GM12878 (cell line): ENCODE results near the gene ADAMTS13. TPM values are rescaled to one million over a fixed set of nuclear protein-coding genes. Genes with fewer than 3 reads are reported as not detected.
"Not testable (repeated sequence)": the region's sequence is repeated elsewhere in the genome, so short reads cannot be mapped to it uniquely, and the experiment has no call there.

ENCODE experiments used
- ATAC-seq: fragments of 200-7000 bp; cut with Tn5 transposase; 3 replicates; pipeline ENCODE4 v1.9.1; 2020; ENCODE audit warnings: mild to moderate bottlenecking, moderate library complexity
- BruUV-seq: library from RNA; stranded (reverse); fragments of 400-500 nt; replicated peaks from 2 replicates; lab custom pipeline; 2021; lab: Mats Ljungman, UMichigan
- CTCF ChIA-PET: fragments of 300-600 bp; sonication (Branson Sonifier 250); formaldehyde crosslinking; extraction: SDS; loops from one replicate; lab custom pipeline; 2021; ENCODE audit warnings: inconsistent platforms; lab: Yijun Ruan, JAX
- POLR2A ChIA-PET: fragments of 350-600 bp; formaldehyde crosslinking; extraction: SDS; loops from one replicate; lab custom pipeline; 2021; ENCODE audit warnings: inconsistent platforms; lab: Charles Lee
- RAD21 ChIA-PET: fragments of 300-600 bp; sonication (Branson Sonifier 250); formaldehyde crosslinking; loops from one replicate; lab custom pipeline; 2023; ENCODE audit warnings: antibody characterized with exemption; ENCODE audit not compliant: unreplicated experiment; lab: Charles Lee
- SMC1A ChIA-PET: fragments of 300-600 bp; sonication (Branson Sonifier 250); formaldehyde crosslinking; loops from one replicate; lab custom pipeline; 2023; ENCODE audit not compliant: unreplicated experiment, uncharacterized antibody; lab: Charles Lee
- DNase-seq: peaks from one replicate; pipeline ENCODE4 v3.0.0-alpha.2; 2011; ENCODE audit warnings: low read depth, low spot score
- FAIRE-seq: peaks from 3 replicates; lab custom pipeline; 2011; peaks lifted over from hg19 to GRCh38; lab: Jason Lieb, UNC
- H2AFZ ChIP-seq: 2 replicates; pipeline ENCODE4 v1.6.0; 2011; ENCODE audit warnings: low read depth, low read length, control low read depth; ENCODE audit not compliant: control insufficient read depth
- H3K27ac ChIP-seq: 2 replicates; pipeline ENCODE4 v1.5.1; 2011; ENCODE audit warnings: control low read depth; ENCODE audit not compliant: control insufficient read depth, insufficient read depth
- H3K27me3 ChIP-seq, 2 experiments: replicated peaks in 1 of 2; 2 replicates each; pipeline versions ENCODE4 v1.6.0 to v1.6.1; 2011; ENCODE audit warnings: low read length in 1 of 2; ENCODE audit not compliant: control insufficient read depth in 2 of 2, insufficient read depth in 2 of 2
- H3K36me3 ChIP-seq, 2 experiments: 2 replicates each; pipeline ENCODE4 v1.5.1; 2011; ENCODE audit warnings: low read length in 1 of 2; ENCODE audit not compliant: control insufficient read depth in 2 of 2, insufficient read depth in 2 of 2
- H3K4me1 ChIP-seq: 2 replicates; pipeline ENCODE4 v1.6.1; 2011; ENCODE audit warnings: mild to moderate bottlenecking, low read length, moderate library complexity, mixed read lengths; ENCODE audit not compliant: control insufficient read depth, insufficient read depth
- H3K4me2 ChIP-seq: 2 replicates; pipeline ENCODE4 v1.6.0; 2011; ENCODE audit warnings: control low read depth; ENCODE audit not compliant: control insufficient read depth, insufficient read depth
- H3K4me3 ChIP-seq: fragments of 200-600 bp; sonication (generic); 2 replicates; pipeline ENCODE4 v1.5.1; 2016
- H3K79me2 ChIP-seq: 2 replicates; pipeline ENCODE4 v1.6.0; 2011; ENCODE audit warnings: low read length; ENCODE audit not compliant: control insufficient read depth, insufficient read depth
- H3K9ac ChIP-seq: 2 replicates; pipeline ENCODE4 v1.8.0; 2011; ENCODE audit warnings: low read length, control low read depth, mixed read lengths; ENCODE audit not compliant: control insufficient read depth, insufficient read depth
- H3K9me3 ChIP-seq: replicated peaks from 3 replicates; pipeline ENCODE4 v1.5.1; 2011; ENCODE audit warnings: mild to moderate bottlenecking, low read length; ENCODE audit not compliant: control insufficient read depth, insufficient read depth
- H4K20me1 ChIP-seq: 2 replicates; pipeline ENCODE4 v1.6.0; 2011; ENCODE audit not compliant: control insufficient read depth, insufficient read depth
- DPF2 ChIP-seq: fragments of 450-650 bp; IDR thresholded peaks from 2 replicates; pipeline ENCODE4 v1.6.1; 2017; ENCODE audit warnings: mild to moderate bottlenecking
- ETV6 ChIP-seq, 2 experiments: fragments of 450-650 bp in 1 of 2; IDR thresholded peaks in 1 of 2; conservative IDR thresholded peaks in 1 of 2; 2 replicates each; pipeline ENCODE4 v1.6.1; 2014; ENCODE audit warnings: antibody characterized with exemption in 1 of 2, borderline replicate concordance in 1 of 2, low read depth in 1 of 2, mild to moderate bottlenecking in 1 of 2, moderate library complexity in 1 of 2
- LARP7 ChIP-seq: fragments of 450-650 bp; IDR thresholded peaks from 2 replicates; pipeline ENCODE4 v1.6.1; 2017; ENCODE audit warnings: mild to moderate bottlenecking
- SP1 ChIP-seq: IDR thresholded peaks from one replicate; pipeline ENCODE4 v1.6.1; 2011; ENCODE audit warnings: low read depth, low read length
- SUPT20H ChIP-seq: IDR thresholded peaks from 2 replicates; pipeline ENCODE4 v1.6.1; 2011; ENCODE audit warnings: low read depth, mild to moderate bottlenecking, low read length, moderate library complexity, borderline replicate concordance; ENCODE audit not compliant: control insufficient read depth
- YY1 ChIP-seq: IDR thresholded peaks from 2 replicates; pipeline ENCODE4 v1.6.1; 2011; ENCODE audit warnings: low read depth, mild to moderate bottlenecking, low read length
- ZNF207 ChIP-seq: fragments of 450-650 bp; IDR thresholded peaks from 2 replicates; pipeline ENCODE4 v1.6.1; 2014; ENCODE audit warnings: antibody characterized with exemption, mild to moderate bottlenecking, borderline replicate concordance
- ZNF274 ChIP-seq: IDR thresholded peaks from one replicate; pipeline ENCODE4 v1.8.0; 2011; ENCODE audit not compliant: insufficient read length, insufficient read depth
- WGBS: methylation state at CpG from one replicate; pipeline ENCODE4 v1.1.6; 2016; ENCODE audit warnings: low lambda C conversion rate; ENCODE audit not compliant: insufficient replicate concordance, insufficient coverage; ENCODE audit errors: missing lambda C conversion rate; 5-methylcytosine and 5-hydroxymethylcytosine counted together
- in situ Hi-C: fragments of 300-500 bp; cut with MboI; formaldehyde crosslinking; loops from 9 replicates; pipeline ENCODE4 v1.14.3; 2018; ENCODE audit warnings: mixed read lengths
- intact Hi-C: fragments of 100-400 bp; cut with micrococcal nuclease; formaldehyde crosslinking; loops from one replicate; pipeline ENCODE4 v1.14.2; 2022; ENCODE audit not compliant: unreplicated experiment
- polyA plus RNA-seq, 11 experiments: library from polyadenylated mRNA; depleted of rRNA in 4 of 11; unstranded in 6 of 11; stranded (reverse) in 5 of 11; fragments of >200 nt; fragmentation: Nextera tagmentation in 4 of 11; fragmentation: Illumina TruSeq in 1 of 11; extraction: Ambion mirVana in 4 of 11; extraction: Trizol in 1 of 11; gene quantifications; 1 replicate in 1 of 11; 2 replicates in 10 of 11; pipeline versions ENCODE4 v1.2.1 to v1.2.3, GENCODE V29; 2011 to 2016; ENCODE audit warnings: inconsistent platforms in 2 of 11, missing spikeins in 2 of 11, low read depth in 1 of 11
- total RNA-seq, 4 experiments: library from RNA; depleted of rRNA in 3 of 4; stranded (reverse); fragments of >200 nt in 3 of 4; fragmentation: Illumina TruSeq in 1 of 4; extraction: Trizol in 1 of 4; gene quantifications; 2 replicates each; pipeline versions ENCODE4 v1.2.1 to v1.2.3, GENCODE V29; 2013 to 2021
- TF ChIP-seq, protein P1 (sequence below): fragments of 450-650 bp; IDR thresholded peaks from 2 replicates; pipeline ENCODE4 v1.6.1; 2017; ENCODE audit warnings: low read depth, mild to moderate bottlenecking, moderate library complexity
- TF ChIP-seq, protein P2 (sequence below): fragments of 450-650 bp; formaldehyde crosslinking; IDR thresholded peaks from 2 replicates; pipeline ENCODE4 v1.4.0; 2020; ENCODE audit warnings: mild to moderate bottlenecking, moderate library complexity

Gene ADAMTS13
- total and polyA plus RNA-seq, 10 of the 15 experiments (the other 5 are each of a cell fraction or from before 2014, with no cell fraction given) = 0.08 to 2.4 (median 0.28) TPM

DNA sequence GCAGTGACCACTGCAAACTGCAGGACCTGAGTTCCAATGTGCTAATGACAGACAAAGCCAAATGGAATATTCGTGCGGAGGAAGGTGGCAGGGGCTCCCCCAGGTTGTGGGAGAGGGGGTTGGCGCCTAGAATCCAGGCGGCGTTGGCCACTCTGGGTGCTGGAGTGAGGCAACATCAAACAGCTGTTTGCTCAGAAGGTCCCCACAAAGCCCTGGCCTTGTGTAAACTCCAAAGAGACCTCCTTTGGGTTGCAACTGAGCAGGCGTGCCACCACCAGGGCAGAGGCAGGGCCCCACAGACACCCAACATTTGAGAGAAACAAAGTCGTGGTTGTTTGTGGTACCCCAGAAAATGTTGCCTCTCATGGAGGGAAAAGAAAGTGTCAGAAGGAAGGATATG lies 31.5 kb upstream of the ADAMTS13 start (continued):
- TF ChIP-seq ETV6 (conservative IDR thresholded peaks at IDR 0.05 in 1 of 2, IDR thresholded peaks at IDR 0.05 in 1 of 2; ENCODE audit: borderline replicate concordance in 1 of 2, low read depth in 1 of 2) (no peak), ZNF274 (no peak), YY1 (no peak), ZNF207 (no peak), SP1 (no peak), DPF2 (no peak), SUPT20H (no peak), LARP7 (no peak)
- TF ChIP-seq, protein P1, sequence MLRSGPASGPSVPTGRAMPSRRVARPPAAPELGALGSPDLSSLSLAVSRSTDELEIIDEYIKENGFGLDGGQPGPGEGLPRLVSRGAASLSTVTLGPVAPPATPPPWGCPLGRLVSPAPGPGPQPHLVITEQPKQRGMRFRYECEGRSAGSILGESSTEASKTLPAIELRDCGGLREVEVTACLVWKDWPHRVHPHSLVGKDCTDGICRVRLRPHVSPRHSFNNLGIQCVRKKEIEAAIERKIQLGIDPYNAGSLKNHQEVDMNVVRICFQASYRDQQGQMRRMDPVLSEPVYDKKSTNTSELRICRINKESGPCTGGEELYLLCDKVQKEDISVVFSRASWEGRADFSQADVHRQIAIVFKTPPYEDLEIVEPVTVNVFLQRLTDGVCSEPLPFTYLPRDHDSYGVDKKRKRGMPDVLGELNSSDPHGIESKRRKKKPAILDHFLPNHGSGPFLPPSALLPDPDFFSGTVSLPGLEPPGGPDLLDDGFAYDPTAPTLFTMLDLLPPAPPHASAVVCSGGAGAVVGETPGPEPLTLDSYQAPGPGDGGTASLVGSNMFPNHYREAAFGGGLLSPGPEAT = no peak
- TF ChIP-seq, protein P2, sequence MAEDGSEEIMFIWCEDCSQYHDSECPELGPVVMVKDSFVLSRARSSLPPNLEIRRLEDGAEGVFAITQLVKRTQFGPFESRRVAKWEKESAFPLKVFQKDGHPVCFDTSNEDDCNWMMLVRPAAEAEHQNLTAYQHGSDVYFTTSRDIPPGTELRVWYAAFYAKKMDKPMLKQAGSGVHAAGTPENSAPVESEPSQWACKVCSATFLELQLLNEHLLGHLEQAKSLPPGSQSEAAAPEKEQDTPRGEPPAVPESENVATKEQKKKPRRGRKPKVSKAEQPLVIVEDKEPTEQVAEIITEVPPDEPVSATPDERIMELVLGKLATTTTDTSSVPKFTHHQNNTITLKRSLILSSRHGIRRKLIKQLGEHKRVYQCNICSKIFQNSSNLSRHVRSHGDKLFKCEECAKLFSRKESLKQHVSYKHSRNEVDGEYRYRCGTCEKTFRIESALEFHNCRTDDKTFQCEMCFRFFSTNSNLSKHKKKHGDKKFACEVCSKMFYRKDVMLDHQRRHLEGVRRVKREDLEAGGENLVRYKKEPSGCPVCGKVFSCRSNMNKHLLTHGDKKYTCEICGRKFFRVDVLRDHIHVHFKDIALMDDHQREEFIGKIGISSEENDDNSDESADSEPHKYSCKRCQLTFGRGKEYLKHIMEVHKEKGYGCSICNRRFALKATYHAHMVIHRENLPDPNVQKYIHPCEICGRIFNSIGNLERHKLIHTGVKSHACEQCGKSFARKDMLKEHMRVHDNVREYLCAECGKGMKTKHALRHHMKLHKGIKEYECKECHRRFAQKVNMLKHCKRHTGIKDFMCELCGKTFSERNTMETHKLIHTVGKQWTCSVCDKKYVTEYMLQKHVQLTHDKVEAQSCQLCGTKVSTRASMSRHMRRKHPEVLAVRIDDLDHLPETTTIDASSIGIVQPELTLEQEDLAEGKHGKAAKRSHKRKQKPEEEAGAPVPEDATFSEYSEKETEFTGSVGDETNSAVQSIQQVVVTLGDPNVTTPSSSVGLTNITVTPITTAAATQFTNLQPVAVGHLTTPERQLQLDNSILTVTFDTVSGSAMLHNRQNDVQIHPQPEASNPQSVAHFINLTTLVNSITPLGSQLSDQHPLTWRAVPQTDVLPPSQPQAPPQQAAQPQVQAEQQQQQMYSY (CRISPR knock-in tag) = no peak

DNA sequence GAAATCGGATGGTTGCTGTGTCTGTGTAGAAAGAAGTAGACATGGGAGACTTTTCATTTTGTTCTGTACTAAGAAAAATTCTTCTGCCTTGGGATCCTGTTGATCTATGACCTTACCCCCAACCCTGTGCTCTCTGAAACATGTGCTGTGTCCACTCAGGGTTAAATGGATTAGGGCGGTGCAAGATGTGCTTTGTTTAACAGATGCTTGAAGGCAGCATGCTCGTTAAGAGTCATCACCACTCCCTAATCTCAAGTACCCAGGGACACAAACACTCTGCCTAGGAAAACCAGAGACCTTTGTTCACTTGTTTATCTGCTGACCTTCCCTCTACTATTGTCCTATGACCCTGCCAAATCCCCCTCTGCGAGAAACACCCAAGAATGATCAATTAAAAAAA lies 30.7 kb upstream of the ADAMTS13 start:
- H3K4me2 ChIP-seq, H3K4me3 ChIP-seq, H3K36me3 ChIP-seq, H4K20me1 ChIP-seq, DNase-seq, H3K27ac ChIP-seq, SMC1A ChIA-PET, FAIRE-seq, H3K9me3 ChIP-seq, RAD21 ChIA-PET, H2AFZ ChIP-seq, POLR2A ChIA-PET, CTCF ChIA-PET, intact Hi-C loops, H3K4me1 ChIP-seq, H3K9ac ChIP-seq, H3K79me2 ChIP-seq, H3K27me3 ChIP-seq, in situ Hi-C loops, ATAC-seq, BruUV-seq: not testable (repeated sequence)
- 30% methylated on average over 2 of the region's 4 CpGs for WGBS

GRCh38 chr9:133392308-133392707 lies 29.9 kb upstream of the ADAMTS13 start:
- H3K4me3 ChIP-seq, POLR2A ChIA-PET, in situ Hi-C loops, H3K4me2 ChIP-seq, DNase-seq, H3K27ac ChIP-seq, intact Hi-C loops, H4K20me1 ChIP-seq, H3K9ac ChIP-seq, SMC1A ChIA-PET, H3K9me3 ChIP-seq, RAD21 ChIA-PET, H3K4me1 ChIP-seq, H3K79me2 ChIP-seq, H3K36me3 ChIP-seq, FAIRE-seq, H2AFZ ChIP-seq, CTCF ChIA-PET, ATAC-seq, BruUV-seq, H3K27me3 ChIP-seq: not testable (repeated sequence)
- WGBS = 92% methylated on average over 3 of the region's 3 CpGs
